Activated CD8-positive, alpha-beta T cell treated with anti-CD3 and anti-CD28 coated beads for 36 hours (primary cell): ENCODE results near the gene OLFML2A. TPM values are rescaled to one million over a fixed set of nuclear protein-coding genes. Genes with fewer than 3 reads are reported as not detected.

Source experiments
- ATAC-seq: fragments of 200-7000 bp; cut with Tn5 transposase; one replicate; pipeline ENCODE4 v1.10.0; 2021; ENCODE audit warnings: mild to moderate bottlenecking, moderate library complexity
- CTCF ChIA-PET: fragments of 350-600 bp; sonication (Branson Sonifier 250); formaldehyde crosslinking; loops from one replicate; lab custom pipeline; 2021; ENCODE audit warnings: antibody characterized with exemption; lab: Charles Lee
- POLR2A ChIA-PET: fragments of 350-600 bp; sonication (Branson Sonifier 250); formaldehyde crosslinking; loops from one replicate; lab custom pipeline; 2021; ENCODE audit warnings: antibody characterized with exemption; lab: Charles Lee
- DNase-seq: peaks from one replicate; pipeline ENCODE4 v3.0.0-alpha.2; 2020
- H3K27ac Mint-ChIP-seq: one replicate; pipeline ENCODE4 v1.8.0; 2021; ENCODE audit warnings: mild to moderate bottlenecking, mixed read lengths
- H3K27me3 Mint-ChIP-seq: one replicate; pipeline ENCODE4 v1.8.0; 2021; ENCODE audit warnings: mixed read lengths
- H3K36me3 Mint-ChIP-seq: one replicate; pipeline ENCODE4 v1.8.0; 2021; ENCODE audit warnings: low read depth, mixed read lengths
- H3K4me1 Mint-ChIP-seq: one replicate; pipeline ENCODE4 v1.8.0; 2021; ENCODE audit warnings: low read depth, mixed read lengths
- H3K4me3 Mint-ChIP-seq: one replicate; pipeline ENCODE4 v1.8.0; 2021; ENCODE audit warnings: mild to moderate bottlenecking, moderate library complexity, mixed read lengths
- H3K9me3 Mint-ChIP-seq: one replicate; pipeline ENCODE4 v1.8.0; 2021; ENCODE audit warnings: mixed read lengths
- CTCF ChIP-seq: fragments of 200-600 bp; IDR thresholded peaks from one replicate; pipeline ENCODE4 v1.8.0; 2022; ENCODE audit warnings: antibody characterized with exemption, mild to moderate bottlenecking
- intact Hi-C: fragments of 100-400 bp; cut with micrococcal nuclease; formaldehyde crosslinking; loops from one replicate; pipeline ENCODE4 v1.10.0; 2022
- total RNA-seq, 2 experiments: library from RNA; stranded (reverse); gene quantifications; one replicate each; pipeline ENCODE4 v1.2.3, GENCODE V29; 2021

OLFML2A gene
- total RNA-seq, 2 experiments from 2014 or later: not detected

GRCh38 chr9:124773473-124774128 lies 3.3 kb upstream of the OLFML2A start:
- H3K4me3 Mint-ChIP-seq: peak overlapping the region; percentile 22
- CTCF ChIA-PET: interaction anchor here (0.6 to 13.8 kb wide), 15 partner anchors 7 to 595 kb away, joined by 3 to 431 read pairs (median 5); partner anchors contain the start of genes ARPC5L, RPL35 and WDR38
- ATAC-seq: no peak

GRCh38 chr9:124774129-124774978 lies 2.6 kb upstream of the OLFML2A start:
- Mint-ChIP-seq H3K27ac (no peak overlapping the region), H3K4me1 (peaks cover 35% of the 10 kb centered on the region), H3K4me3 (no peak overlapping the region), H3K9me3 (no peaks in the 10 kb centered on the region), H3K27me3 (peaks cover 51% of the 10 kb centered on the region), H3K36me3 (no peaks in the 10 kb centered on the region)
- CTCF ChIA-PET: interaction anchor here (0.6 to 13.8 kb wide), 21 partner anchors 8 to 594 kb away, joined by 3 to 431 read pairs (median 4); partner anchors contain the start of genes ARPC5L, RPL35 and WDR38
- POLR2A ChIA-PET: interaction anchor here (0.8 to 8.8 kb wide), 3 partner anchors 34 to 95 kb away, joined by 3 to 120 read pairs (median 9); partner anchors contain the start of genes ARPC5L, RPL35 and WDR38
- ATAC-seq (peak; percentile 37), DNase-seq (peak; percentile 93)
- intact Hi-C loops: loop anchor here (1.0 kb wide), 1 partner anchor 79 kb away; the partner anchor contains the start of gene WDR38
- peak; percentile 81 for TF ChIP-seq CTCF

More at GRCh38 chr9:124773473-124774128, 3.3 kb upstream of the OLFML2A start:
- H3K27me3 Mint-ChIP-seq: peaks cover 54% of the 10 kb centered on the region
- intact Hi-C loops: loop anchor here (1.0 kb wide), 1 partner anchor 80 kb away; the partner anchor contains the start of gene WDR38
- no peaks in the 10 kb centered on the region for H3K36me3 Mint-ChIP-seq
- DNase-seq: no peak
- no peak for TF ChIP-seq CTCF
- H3K4me1 Mint-ChIP-seq: peaks cover 40% of the 10 kb centered on the region
- POLR2A ChIA-PET: interaction anchor here (0.6 to 8.8 kb wide), 3 partner anchors 84 to 904 kb away, joined by 3 to 120 read pairs (median 9); partner anchors contain the start of genes ARPC5L, RPL35 and WDR38
- no peak overlapping the region for H3K27ac Mint-ChIP-seq
- H3K9me3 Mint-ChIP-seq: no peaks in the 10 kb centered on the region

GRCh38 chr9:124776618-124776953 lies 347 bp upstream of the OLFML2A start:
- Mint-ChIP-seq H3K36me3 (no peaks in the 10 kb centered on the region), H3K9me3 (no peaks in the 10 kb centered on the region), H3K4me3 (peak overlapping the region; percentile 58), H3K27ac (no peak overlapping the region), H3K27me3 (peaks cover 43% of the 10 kb centered on the region), H3K4me1 (peaks cover 27% of the 10 kb centered on the region)
- ChIA-PET POLR2A (interaction anchor here (8.8 kb wide), 1 partner anchor 81 kb away, joined by 120 read pairs; the partner anchor contains the start of genes ARPC5L, RPL35 and WDR38), CTCF (interaction anchor here (0.6 to 13.8 kb wide), 7 partner anchors 12 to 362 kb away, joined by 3 to 431 read pairs (median 7); partner anchors contain the start of gene WDR38)
- ATAC-seq: no peak
- intact Hi-C loops: no loop called here
- no peak for TF ChIP-seq CTCF
- DNase-seq: no peak

GRCh38 chr9:124778575-124779367 lies 1.8 kb downstream of the OLFML2A start:
- Mint-ChIP-seq H3K36me3 (no peaks in the 10 kb centered on the region), H3K4me1 (peaks cover 15% of the 10 kb centered on the region), H3K9me3 (no peaks in the 10 kb centered on the region), H3K4me3 (no peak overlapping the region), H3K27ac (no peak overlapping the region), H3K27me3 (peaks cover 34% of the 10 kb centered on the region)
- intact Hi-C loops: no loop called here
- DNase-seq (no peak), ATAC-seq (no peak)
- ChIA-PET POLR2A (interaction anchor here (1.3 to 1.5 kb wide), 2 partner anchors 77 to 78 kb away, joined by 3 to 5 read pairs; no protein-coding TSS in a partner anchor), CTCF (interaction anchor here (1.1 to 13.8 kb wide), 5 partner anchors 8 to 162 kb away, joined by 3 to 431 read pairs (median 4); partner anchors contain the start of genes NR6A1 and WDR38)
- no peak for TF ChIP-seq CTCF
